ENCODE measurements around the gene SHH.

- TF ChIP-seq CTCF (conservative IDR thresholded peaks at IDR 0.05; ENCODE audit: low read depth, low read length) (no peak), RAD21 (IDR thresholded peaks at IDR 0.05; ENCODE audit: low read length) (no peak), MAZ (IDR thresholded peaks at IDR 0.05; ENCODE audit: borderline replicate concordance, low read depth, low read length) (no peak), RFX5 (IDR thresholded peaks at IDR 0.05; ENCODE audit: low read depth, low read length) (no peak), POLR2A (IDR thresholded peaks at IDR 0.05; ENCODE audit: low read depth, low read length) (no peak), BHLHE40 (IDR thresholded peaks at IDR 0.05; ENCODE audit: low read depth, low read length) (no peak), CEBPB (IDR thresholded peaks at IDR 0.05; ENCODE audit: low read depth, low read length) (no peak), MXI1 (IDR thresholded peaks at IDR 0.05; ENCODE audit: borderline replicate concordance, low read depth, low read length) (no peak), FOS (IDR thresholded peaks at IDR 0.05; ENCODE audit: low read depth, low read length) (no peak), RCOR1 (IDR thresholded peaks at IDR 0.05; ENCODE audit: insufficient replicate concordance, low read length) (no peak), CHD1 (IDR thresholded peaks at IDR 0.05; ENCODE audit: low read depth, low read length) (no peak)
- TF ChIP-seq, protein P1, sequence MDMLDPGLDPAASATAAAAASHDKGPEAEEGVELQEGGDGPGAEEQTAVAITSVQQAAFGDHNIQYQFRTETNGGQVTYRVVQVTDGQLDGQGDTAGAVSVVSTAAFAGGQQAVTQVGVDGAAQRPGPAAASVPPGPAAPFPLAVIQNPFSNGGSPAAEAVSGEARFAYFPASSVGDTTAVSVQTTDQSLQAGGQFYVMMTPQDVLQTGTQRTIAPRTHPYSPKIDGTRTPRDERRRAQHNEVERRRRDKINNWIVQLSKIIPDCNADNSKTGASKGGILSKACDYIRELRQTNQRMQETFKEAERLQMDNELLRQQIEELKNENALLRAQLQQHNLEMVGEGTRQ (IDR thresholded peaks at IDR 0.05; ENCODE audit: low read depth, low read length) = no peak
Observed at GRCh38 chr7:155758348-155758747, 53.9 kb downstream of the SHH start.
